Neural cell (in vitro differentiated cells): Measurements from ENCODE around the gene NFE2L3. TPM values are rescaled to one million over a fixed set of nuclear protein-coding genes. Genes with fewer than 3 reads are reported as not detected.

Experiments
- H2AFZ ChIP-seq: fragments of 200-600, 300-800 bp; sonication (generic), shearing (Covaris generic); 2 replicates; pipeline ENCODE4 v1.6.0; 2014; ENCODE audit warnings: low read depth, mild to moderate bottlenecking, antibody characterized with exemption, low read length, moderate library complexity
- H3F3A ChIP-seq: fragments of 200-600 bp; shearing (Covaris generic); 2 replicates; pipeline ENCODE4 v1.6.1; 2016; ENCODE audit warnings: mild to moderate bottlenecking, moderate library complexity, mixed read lengths, antibody characterized with exemption, low read length; ENCODE audit not compliant: insufficient read depth, poor library complexity, severe bottlenecking
- H3K27ac ChIP-seq: fragments of 200-600, 300-800 bp; sonication (generic), shearing (Covaris generic); 2 replicates; pipeline ENCODE4 v1.5.1; 2014; ENCODE audit warnings: mild to moderate bottlenecking, low read length, moderate library complexity
- H3K27me3 ChIP-seq: fragments of 300-800, 200-600 bp; sonication (generic), shearing (Covaris generic); 2 replicates; pipeline ENCODE4 v1.6.0; 2014; ENCODE audit warnings: mild to moderate bottlenecking, low read depth, low read length, moderate library complexity; ENCODE audit not compliant: insufficient read depth
- H3K36me3 ChIP-seq: fragments of 300-800, 200-600 bp; sonication (generic), shearing (Covaris generic); 2 replicates; pipeline ENCODE4 v1.5.1; 2014; ENCODE audit warnings: mild to moderate bottlenecking, antibody characterized with exemption, low read length, moderate library complexity; ENCODE audit not compliant: insufficient read depth
- H3K4me2 ChIP-seq: fragments of 300-800, 200-600 bp; sonication (generic), shearing (Covaris generic); 2 replicates; pipeline ENCODE4 v1.6.0; 2014; ENCODE audit warnings: mild to moderate bottlenecking, low read length
- H3K4me3 ChIP-seq: fragments of 300-800, 200-600 bp; sonication (generic), shearing (Covaris generic); 2 replicates; pipeline ENCODE4 v1.5.1; 2014; ENCODE audit warnings: mild to moderate bottlenecking, low read length, moderate library complexity
- H3K79me2 ChIP-seq: fragments of 200-600 bp; shearing (Covaris generic); replicated peaks from 2 replicates; pipeline ENCODE4 v1.6.0; 2014; ENCODE audit warnings: mild to moderate bottlenecking, low read length, moderate library complexity; ENCODE audit not compliant: insufficient read depth
- H3K9ac ChIP-seq: fragments of 300-800, 200-600 bp; sonication (generic), shearing (Covaris generic); 2 replicates; pipeline ENCODE4 v1.6.1; 2016; ENCODE audit warnings: mild to moderate bottlenecking, low read length, mixed read lengths
- H3K9me2 ChIP-seq: fragments of 200-600 bp; shearing (Covaris generic); 2 replicates; pipeline ENCODE4 v1.6.1; 2016; ENCODE audit warnings: mild to moderate bottlenecking, low read length, mixed read lengths; ENCODE audit not compliant: insufficient read depth
- H3K9me3 ChIP-seq: fragments of 200-600, 300-800 bp; sonication (generic), shearing (Covaris generic); 2 replicates; pipeline ENCODE4 v1.6.1; 2016; ENCODE audit warnings: mild to moderate bottlenecking, mixed run types, low read length, moderate library complexity, mixed read lengths
- H4K20me1 ChIP-seq: fragments of 200-600 bp; shearing (Covaris generic); 2 replicates; pipeline ENCODE4 v1.6.1; 2016; ENCODE audit warnings: mild to moderate bottlenecking, mixed run types; ENCODE audit not compliant: insufficient read depth
- CTCF ChIP-seq: fragments of 450-650 bp; IDR thresholded peaks from 2 replicates; pipeline ENCODE4 v1.5.1; 2014; ENCODE audit warnings: antibody characterized with exemption, mild to moderate bottlenecking, moderate library complexity; ENCODE audit not compliant: poor library complexity, severe bottlenecking
- EP300 ChIP-seq: fragments of 450-650 bp; conservative IDR thresholded peaks from 2 replicates; pipeline ENCODE4 v1.6.1; 2014; ENCODE audit warnings: antibody characterized with exemption, mild to moderate bottlenecking, moderate library complexity; ENCODE audit not compliant: poor library complexity, severe bottlenecking
- EZH2 ChIP-seq: fragments of 200-600, 300-800 bp; shearing (Covaris generic), sonication (generic); IDR thresholded peaks from 2 replicates; pipeline ENCODE4 v1.6.1; 2014; ENCODE audit warnings: antibody characterized with exemption, low read length, borderline replicate concordance, mild to moderate bottlenecking; ENCODE audit not compliant: insufficient read depth, poor library complexity, severe bottlenecking
- MXI1 ChIP-seq: fragments of 450-650 bp; conservative IDR thresholded peaks from 2 replicates; pipeline ENCODE4 v1.6.1; 2014; ENCODE audit warnings: antibody characterized with exemption, mild to moderate bottlenecking; ENCODE audit not compliant: poor library complexity, severe bottlenecking
- POLR2AphosphoS5 ChIP-seq: IDR thresholded peaks from 2 replicates; pipeline ENCODE4 v1.6.1; 2012
- RAD21 ChIP-seq: fragments of 450-650 bp; conservative IDR thresholded peaks from 2 replicates; pipeline ENCODE4 v1.6.1; 2014; ENCODE audit warnings: antibody characterized with exemption, mild to moderate bottlenecking, moderate library complexity
- REST ChIP-seq: IDR thresholded peaks from 2 replicates; pipeline ENCODE4 v1.6.1; 2012; ENCODE audit warnings: borderline replicate concordance
- SMC3 ChIP-seq: fragments of 450-650 bp; conservative IDR thresholded peaks from 2 replicates; pipeline ENCODE4 v1.6.1; 2014; ENCODE audit warnings: antibody characterized with exemption, mild to moderate bottlenecking, moderate library complexity; ENCODE audit not compliant: poor library complexity
- TAF1 ChIP-seq: IDR thresholded peaks from 2 replicates; pipeline ENCODE4 v1.6.1; 2012; ENCODE audit warnings: low read depth
- polyA plus RNA-seq: library from polyadenylated mRNA; depleted of rRNA; stranded (reverse); fragments of >200 nt; gene quantifications from 2 replicates; pipeline ENCODE4 v1.2.3, GENCODE V29; 2014

The NFE2L3 gene
- polyA plus RNA-seq, 1 donor from 2014 or later: 2.9 TPM

- Histone ChIP-seq H3K9me3 (no peaks in the 10 kb centered on the region), H3K4me3 (no peak overlapping the region), H3K9ac (no peak overlapping the region), H3K9me2 (no peaks in the 10 kb centered on the region), H3K27me3 (no peaks in the 10 kb centered on the region), H3K79me2 (no peaks in the 10 kb centered on the region), H3K36me3 (no peaks in the 10 kb centered on the region), H3F3A (no peaks in the 10 kb centered on the region), H2AFZ (no peak overlapping the region), H4K20me1 (no peaks in the 10 kb centered on the region), H3K27ac (no peak overlapping the region), H3K4me2 (no peak overlapping the region)
- no peak for TF ChIP-seq SMC3
- no peak for TF ChIP-seq POLR2AphosphoS5
- no peak for TF ChIP-seq TAF1
- no peak for TF ChIP-seq REST
- TF ChIP-seq MXI1: no peak
- no peak for TF ChIP-seq EP300
- TF ChIP-seq CTCF: no peak
- no peak for TF ChIP-seq EZH2
- no peak for TF ChIP-seq RAD21
Observed at GRCh38 chr7:26135076-26135475, 16.9 kb upstream of the NFE2L3 start.

DNA sequence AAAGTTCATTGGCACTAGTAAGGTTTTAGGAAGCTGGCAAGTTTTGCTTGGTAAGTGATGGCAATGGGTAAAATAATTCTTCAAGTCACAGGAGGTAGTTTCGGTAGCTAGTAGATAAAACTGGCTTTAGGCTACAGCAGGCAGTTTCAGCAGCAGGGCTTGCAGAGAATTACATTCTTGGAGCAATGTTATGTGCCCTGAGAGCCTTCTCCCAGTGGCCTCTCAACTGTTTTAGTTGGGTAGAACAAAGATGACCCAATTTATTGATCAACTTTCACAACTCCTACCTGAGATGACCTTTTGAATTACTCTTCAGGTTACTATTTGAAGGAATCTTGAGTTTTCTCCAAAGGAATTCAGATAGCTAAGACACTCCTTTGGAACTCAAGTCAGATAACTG lies 16.4 kb upstream of the NFE2L3 start:
- H3K4me3 ChIP-seq: no peak overlapping the region
- H2AFZ ChIP-seq: no peak overlapping the region
- H3K36me3 ChIP-seq: no peaks in the 10 kb centered on the region
- H3K27ac ChIP-seq: no peak overlapping the region
- H3K9ac ChIP-seq: no peak overlapping the region
- H3K79me2 ChIP-seq: no peaks in the 10 kb centered on the region
- TF ChIP-seq POLR2AphosphoS5 (no peak), EP300 (no peak), EZH2 (no peak), MXI1 (no peak), CTCF (no peak), REST (no peak)
- H3F3A ChIP-seq: no peaks in the 10 kb centered on the region
- H3K27me3 ChIP-seq: no peaks in the 10 kb centered on the region
- H4K20me1 ChIP-seq: no peaks in the 10 kb centered on the region
- no peak overlapping the region for H3K4me2 ChIP-seq
- H3K9me3 ChIP-seq: no peaks in the 10 kb centered on the region
- H3K9me2 ChIP-seq: no peaks in the 10 kb centered on the region
